Measurements from ENCODE around the gene TMEM38B. TPM values are rescaled to one million over a fixed set of nuclear protein-coding genes. Genes with fewer than 3 reads are reported as not detected.

The TMEM38B gene
- total RNA-seq, 1 donor from 2014 or later = 21.1 TPM

GRCh38 chr9:105662184-105663104 is 31.9 kb upstream of the TMEM38B start, which contains the start of gene TAL2:
TSS of gene TAL2 (plus strand) at chr9:105662457. CDS start at chr9:105662497, 40 bp downstream.
- Histone ChIP-seq H3K79me2 (ENCODE audit: low read depth) (no peaks in the 10 kb centered on the region), H3K9me3 (ENCODE audit: low read depth) (no peaks in the 10 kb centered on the region), H3F3A (ENCODE audit: low read depth) (peaks cover 17% of the 10 kb centered on the region), H3K9ac (no peak within 1 kb of the TSS), H3K4me2 (no peak within 1 kb of the TSS), H3K27me3 (peaks cover 100% of the 10 kb centered on the region), H3K4me3 (no peak within 1 kb of the TSS), H3K4me1 (peaks cover 17% of the 10 kb centered on the region), H3K27ac (no peak within 1 kb of the TSS), H4K20me1 (ENCODE audit: low read depth) (peaks cover 6% of the 10 kb centered on the region), H2AFZ (replicated peaks) (no peak within 1 kb of the TSS), H3K36me3 (no peaks in the 10 kb centered on the region)
- Mint-ChIP-seq H3K9me3 (peaks cover 10% of the 10 kb centered on the region), H3K27ac (no peak within 1 kb of the TSS), H3K27me3 (ENCODE audit: insufficient read depth, low read depth) (peaks cover 4% of the 10 kb centered on the region), H3K36me3 (peaks cover 39% of the 10 kb centered on the region), H3K4me1 (peaks cover 26% of the 10 kb centered on the region), H3K4me3 (no peak within 1 kb of the TSS)
- TF ChIP-seq, protein P1, sequence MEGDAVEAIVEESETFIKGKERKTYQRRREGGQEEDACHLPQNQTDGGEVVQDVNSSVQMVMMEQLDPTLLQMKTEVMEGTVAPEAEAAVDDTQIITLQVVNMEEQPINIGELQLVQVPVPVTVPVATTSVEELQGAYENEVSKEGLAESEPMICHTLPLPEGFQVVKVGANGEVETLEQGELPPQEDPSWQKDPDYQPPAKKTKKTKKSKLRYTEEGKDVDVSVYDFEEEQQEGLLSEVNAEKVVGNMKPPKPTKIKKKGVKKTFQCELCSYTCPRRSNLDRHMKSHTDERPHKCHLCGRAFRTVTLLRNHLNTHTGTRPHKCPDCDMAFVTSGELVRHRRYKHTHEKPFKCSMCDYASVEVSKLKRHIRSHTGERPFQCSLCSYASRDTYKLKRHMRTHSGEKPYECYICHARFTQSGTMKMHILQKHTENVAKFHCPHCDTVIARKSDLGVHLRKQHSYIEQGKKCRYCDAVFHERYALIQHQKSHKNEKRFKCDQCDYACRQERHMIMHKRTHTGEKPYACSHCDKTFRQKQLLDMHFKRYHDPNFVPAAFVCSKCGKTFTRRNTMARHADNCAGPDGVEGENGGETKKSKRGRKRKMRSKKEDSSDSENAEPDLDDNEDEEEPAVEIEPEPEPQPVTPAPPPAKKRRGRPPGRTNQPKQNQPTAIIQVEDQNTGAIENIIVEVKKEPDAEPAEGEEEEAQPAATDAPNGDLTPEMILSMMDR (IDR thresholded peaks at IDR 0.05) = no peak
- no peak for TF ChIP-seq EZH2 (IDR thresholded peaks at IDR 0.05)
- TF ChIP-seq EZH2phosphoT487 (IDR thresholded peaks at IDR 0.05) = no peak
- no peak for DNase-seq (ENCODE audit: low spot score)

DNA sequence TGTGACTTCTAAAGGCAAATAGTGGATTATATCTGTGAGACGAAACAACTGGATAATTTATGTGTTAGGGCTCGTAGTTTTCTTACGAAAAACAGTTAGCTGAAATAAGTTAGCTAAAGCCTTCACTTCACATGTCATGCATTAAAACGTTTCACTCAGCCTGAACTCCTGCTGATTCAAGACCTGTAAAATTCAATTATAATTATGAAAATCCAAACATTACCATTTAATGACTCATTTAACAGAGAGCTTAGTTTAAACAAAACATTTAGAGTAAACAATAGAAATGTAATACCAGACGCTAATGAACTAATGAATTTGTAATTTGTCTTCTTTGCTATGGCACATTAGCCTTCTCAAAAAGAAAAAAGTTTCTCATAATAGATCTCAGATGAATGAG is 30.4 kb upstream of the TMEM38B start:
- Histone ChIP-seq H3F3A (ENCODE audit: low read depth) (peaks cover 3% of the 10 kb centered on the region), H2AFZ (replicated peaks) (no peak overlapping the region), H4K20me1 (ENCODE audit: low read depth) (no peaks in the 10 kb centered on the region), H3K4me3 (no peak overlapping the region), H3K27me3 (peaks cover 99% of the 10 kb centered on the region), H3K79me2 (ENCODE audit: low read depth) (no peaks in the 10 kb centered on the region), H3K27ac (no peak overlapping the region), H3K4me2 (no peak overlapping the region), H3K9ac (no peak overlapping the region), H3K36me3 (no peaks in the 10 kb centered on the region), H3K4me1 (peaks cover 6% of the 10 kb centered on the region), H3K9me3 (ENCODE audit: low read depth) (no peaks in the 10 kb centered on the region)
- H3K4me3 Mint-ChIP-seq = no peak overlapping the region
- TF ChIP-seq EZH2phosphoT487 (IDR thresholded peaks at IDR 0.05) (no peak), EZH2 (IDR thresholded peaks at IDR 0.05) (no peak)
- TF ChIP-seq, protein P1 (IDR thresholded peaks at IDR 0.05) = no peak
- peaks cover 24% of the 10 kb centered on the region for H3K4me1 Mint-ChIP-seq
- H3K9me3 Mint-ChIP-seq = peaks cover 10% of the 10 kb centered on the region
- peaks cover 39% of the 10 kb centered on the region for H3K36me3 Mint-ChIP-seq
- peaks cover 3% of the 10 kb centered on the region for H3K27me3 Mint-ChIP-seq (ENCODE audit: insufficient read depth, low read depth)
- no peak for DNase-seq (ENCODE audit: low spot score)
- no peak overlapping the region for H3K27ac Mint-ChIP-seq

DNA sequence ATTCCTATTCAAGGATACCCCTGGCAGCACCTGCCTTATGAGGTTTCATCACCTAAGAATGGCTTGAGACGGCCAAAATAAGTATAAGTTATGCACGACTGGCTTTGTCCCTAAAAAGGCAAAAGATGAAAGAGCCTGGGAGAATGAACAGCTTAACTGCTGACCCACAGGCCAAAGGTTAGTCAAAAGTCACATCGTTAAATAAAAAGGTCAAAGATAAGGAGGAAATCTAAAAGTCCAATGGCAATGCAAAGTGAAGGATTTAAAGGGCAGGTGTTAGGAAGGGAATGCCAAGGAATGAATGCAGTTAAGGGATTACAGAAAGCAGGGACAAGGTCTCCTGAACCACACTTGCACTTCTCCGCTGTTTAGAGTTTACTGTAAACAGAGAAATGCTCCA is 26.5 kb upstream of the TMEM38B start:
- TF ChIP-seq, protein P1 (IDR thresholded peaks at IDR 0.05) = no peak
- TF ChIP-seq EZH2phosphoT487 (IDR thresholded peaks at IDR 0.05) = peak; percentile 71
- Mint-ChIP-seq H3K4me3 (no peak overlapping the region), H3K9me3 (no peaks in the 10 kb centered on the region), H3K27ac (no peak overlapping the region), H3K36me3 (peaks cover 18% of the 10 kb centered on the region), H3K4me1 (peaks cover 28% of the 10 kb centered on the region), H3K27me3 (ENCODE audit: insufficient read depth, low read depth) (no peaks in the 10 kb centered on the region)
- H3K4me1 ChIP-seq = peaks cover 24% of the 10 kb centered on the region
- H3K27me3 ChIP-seq = peaks cover 94% of the 10 kb centered on the region
- H3K79me2 ChIP-seq (ENCODE audit: low read depth) = no peaks in the 10 kb centered on the region
- H3K9ac ChIP-seq = no peak overlapping the region
- H4K20me1 ChIP-seq (ENCODE audit: low read depth) = no peaks in the 10 kb centered on the region
- H3K4me3 ChIP-seq = no peak overlapping the region
- no peaks in the 10 kb centered on the region for H3K9me3 ChIP-seq (ENCODE audit: low read depth)
- no peaks in the 10 kb centered on the region for H3F3A ChIP-seq (ENCODE audit: low read depth)
- H3K36me3 ChIP-seq = no peaks in the 10 kb centered on the region
- no peak overlapping the region for H3K27ac ChIP-seq
- peak overlapping the region; percentile 10 for H3K4me2 ChIP-seq
- peak; percentile 54 for DNase-seq (ENCODE audit: low spot score)
- no peak overlapping the region for H2AFZ ChIP-seq (replicated peaks)
